LoVo (cell line): ENCODE measurements around the gene SLC26A6.

Source experiments
- DNase-seq: peaks from one replicate; pipeline ENCODE4 v3.0.0-alpha.2; 2016; ENCODE audit warnings: low spot score

SLC26A6 gene

GRCh38 chr3:48631516-48632448 lies 3.5 kb downstream of the SLC26A6 start:
- no peak for DNase-seq

GRCh38 chr3:48630833-48631232 lies 4.4 kb downstream of the SLC26A6 start:
- DNase-seq, result no peak

GRCh38 chr3:48630407-48630806 lies 4.9 kb downstream of the SLC26A6 start:
- no peak for DNase-seq

GRCh38 chr3:48629894-48630293 lies 5.4 kb downstream of the SLC26A6 start:
- no peak for DNase-seq

- no peak for DNase-seq
Observed at GRCh38 chr3:48628277-48629017, 6.8 kb downstream of the SLC26A6 start.

- no peak for DNase-seq
Observed at GRCh38 chr3:48625600-48625999, 9.7 kb downstream of the SLC26A6 start.

GRCh38 chr3:48624767-48625166 lies 10.5 kb downstream of the SLC26A6 start:
- no peak for DNase-seq

GRCh38 chr3:48623851-48624547 lies 11.3 kb downstream of the SLC26A6 start:
- no peak for DNase-seq

GRCh38 chr3:48621461-48621869 lies 13.8 kb downstream of the SLC26A6 start, which contains the start of gene TMEM89:
TSS of gene TMEM89 (minus strand) at chr3:48621769. CDS start at chr3:48621756, 13 bp downstream.
- no peak for DNase-seq

GRCh38 chr3:48619541-48620524 lies 15.4 kb downstream of the SLC26A6 start:
- no peak for DNase-seq

- no peak for DNase-seq
Observed at GRCh38 chr3:48617559-48617958, 17.7 kb downstream of the SLC26A6 start.

- DNase-seq, result peak; percentile 21
Observed at GRCh38 chr3:48614044-48614443, 21.2 kb downstream of the SLC26A6 start.

GRCh38 chr3:48612309-48612708 lies 23.0 kb downstream of the SLC26A6 start:
- no peak for DNase-seq

- peak; percentile 96 for DNase-seq
Observed at GRCh38 chr3:48609088-48610005, 25.9 kb downstream of the SLC26A6 start, which contains the start of gene UQCRC1. TSS of gene UQCRC1 (minus strand) at chr3:48609646. CDS start at chr3:48609620, 26 bp downstream.

GRCh38 chr3:48607519-48607918 lies 27.7 kb downstream of the SLC26A6 start:
- no peak for DNase-seq

GRCh38 chr3:48601622-48601994 lies 33.7 kb downstream of the SLC26A6 start:
- DNase-seq, result no peak

- no peak for DNase-seq
Observed at GRCh38 chr3:48600711-48601621, 34.3 kb downstream of the SLC26A6 start.

- DNase-seq, result no peak
Observed at GRCh38 chr3:48599509-48600285, 35.6 kb downstream of the SLC26A6 start.
